ENCODE results near the gene CFAP74. TPM values are rescaled to one million over a fixed set of nuclear protein-coding genes. Genes with fewer than 3 reads are reported as not detected.
A peak's percentile ranks its signal among the peaks of the same experiment; 100 is the strongest.

CFAP74 gene
- total and polyA plus RNA-seq, 7 donors: 0.03 to 0.27 TPM; not detected in 5

GRCh38 chr1:2049225-2049717, 45.7 kb upstream of the CFAP74 start:
- DNase-seq: no peak
- H3K4me3 ChIP-seq: peak overlapping the region; percentile 2 to 52 (median 43)
- no peaks in the 10 kb centered on the region for H3K9me3 ChIP-seq
- peaks cover 0 to 39% (median 25%) of the 10 kb centered on the region in 4 donors for H3K4me1 ChIP-seq
- WGBS, 2 donors: 46 to 56% methylated on average over 14 of the region's 14 CpGs
- no peaks in the 10 kb centered on the region for H3K36me3 ChIP-seq
- intact Hi-C loops (cut with DNase I): loop anchor here (5.0 kb wide), 1 partner anchor 107 kb away; no protein-coding TSS in a partner anchor
- H3K27me3 ChIP-seq: peaks cover 21 to 78% (median 64%) of the 10 kb centered on the region in 3 donors
- TF ChIP-seq EP300 (IDR thresholded peaks at IDR 0.05) (no peak), POLR2A (IDR thresholded peaks at IDR 0.05) (no peak), POLR2AphosphoS5 (IDR thresholded peaks at IDR 0.05) (no peak), CTCF (IDR thresholded peaks at IDR 0.05) (peak in 1 of 4 experiments; percentile 34)
- H3K27ac ChIP-seq: no peak overlapping the region

GRCh38 chr1:2047749-2048729, 44.5 kb upstream of the CFAP74 start:
- Histone ChIP-seq H3K27ac (no peak overlapping the region), H3K27me3 (peaks cover 21 to 88% (median 67%) of the 10 kb centered on the region in 3 donors), H3K4me1 (peaks cover 0 to 39% (median 25%) of the 10 kb centered on the region in 4 donors), H3K36me3 (no peaks in the 10 kb centered on the region), H3K4me3 (no peak overlapping the region), H3K9me3 (no peaks in the 10 kb centered on the region)
- intact Hi-C loops (cut with DNase I): loop anchor here (5.0 kb wide), 1 partner anchor 106 kb away; no protein-coding TSS in a partner anchor
- 50 to 74% methylated on average over 25 of the region's 25 CpGs for WGBS, 2 donors
- TF ChIP-seq POLR2A (IDR thresholded peaks at IDR 0.05): no peak
- TF ChIP-seq CTCF (IDR thresholded peaks at IDR 0.05): no peak
- no peak for TF ChIP-seq POLR2AphosphoS5 (IDR thresholded peaks at IDR 0.05)
- no peak for TF ChIP-seq EP300 (IDR thresholded peaks at IDR 0.05)
- DNase-seq: no peak

GRCh38 chr1:2046953-2047748, 43.6 kb upstream of the CFAP74 start:
- TF ChIP-seq POLR2AphosphoS5 (IDR thresholded peaks at IDR 0.05) (no peak), EP300 (IDR thresholded peaks at IDR 0.05) (no peak), CTCF (IDR thresholded peaks at IDR 0.05) (no peak), POLR2A (IDR thresholded peaks at IDR 0.05) (no peak)
- intact Hi-C loops (cut with DNase I): loop anchor here (5.0 kb wide), 1 partner anchor 105 kb away; no protein-coding TSS in a partner anchor
- H3K4me1 ChIP-seq: peaks cover 0 to 39% (median 25%) of the 10 kb centered on the region in 4 donors
- no peak for DNase-seq
- no peak overlapping the region for H3K4me3 ChIP-seq
- no peaks in the 10 kb centered on the region for H3K9me3 ChIP-seq
- no peaks in the 10 kb centered on the region for H3K36me3 ChIP-seq
- H3K27ac ChIP-seq: no peak overlapping the region
- H3K27me3 ChIP-seq: peaks cover 21 to 87% (median 70%) of the 10 kb centered on the region in 3 donors
- WGBS, 2 donors: 30 to 49% methylated on average over 25 of the region's 25 CpGs

GRCh38 chr1:2046174-2046917, 42.8 kb upstream of the CFAP74 start:
- no peak for TF ChIP-seq POLR2A (IDR thresholded peaks at IDR 0.05)
- TF ChIP-seq CTCF (IDR thresholded peaks at IDR 0.05): peak in 3 of 4 experiments; percentile 21 to 43 (median 36)
- no peak for TF ChIP-seq POLR2AphosphoS5 (IDR thresholded peaks at IDR 0.05)
- no peak for TF ChIP-seq EP300 (IDR thresholded peaks at IDR 0.05)
- 24 to 33% methylated on average over 20 of the region's 20 CpGs for WGBS, 2 donors
- intact Hi-C loops (cut with DNase I): loop anchor here (5.0 kb wide), 1 partner anchor 104 kb away; no protein-coding TSS in a partner anchor
- Histone ChIP-seq H3K27ac (no peak overlapping the region), H3K4me3 (no peak overlapping the region), H3K4me1 (peaks cover 0 to 39% (median 25%) of the 10 kb centered on the region in 4 donors), H3K9me3 (no peaks in the 10 kb centered on the region), H3K27me3 (peaks cover 20 to 79% (median 67%) of the 10 kb centered on the region in 3 donors), H3K36me3 (no peaks in the 10 kb centered on the region)
- DNase-seq: no peak

Data from sigmoid colon (tissue), 7 donors.